HepG2 (cell line): ENCODE measurements around the gene MAPK4. TPM values are rescaled to one million over a fixed set of nuclear protein-coding genes. Genes with fewer than 3 reads are reported as not detected.

Experiments
- ATAC-seq: fragments of 200-7000 bp; cut with Tn5 transposase; 3 replicates; pipeline ENCODE4 v1.9.1; 2020; ENCODE audit warnings: mild to moderate bottlenecking, moderate library complexity
- BruUV-seq: library from RNA; stranded (reverse); fragments of 400-500 nt; replicated peaks from 2 replicates; lab custom pipeline; 2021; lab: Mats Ljungman, UMichigan
- CTCF ChIA-PET: fragments of 300-600 bp; formaldehyde crosslinking; extraction: SDS; loops from one replicate; lab custom pipeline; 2021; ENCODE audit warnings: low total read pairs, inconsistent platforms, low intra/inter-chr PET ratio; lab: Yijun Ruan, JAX
- POLR2A ChIA-PET: fragments of 350-600 bp; sonication (Branson Sonifier 250); formaldehyde crosslinking; loops from one replicate; lab custom pipeline; 2020; ENCODE audit warnings: antibody characterized with exemption, inconsistent platforms; lab: Yijun Ruan, JAX
- DNase-seq: peaks from one replicate; pipeline ENCODE4 v3.0.0-alpha.2; 2015; ENCODE audit warnings: low spot score
- FAIRE-seq: peaks from 3 replicates; lab custom pipeline; 2011; peaks lifted over from hg19 to GRCh38; lab: Jason Lieb, UNC
- H2AFZ ChIP-seq: one replicate; pipeline ENCODE4 v1.6.1; 2011; ENCODE audit warnings: low read length, inconsistent platforms
- H3K27ac ChIP-seq: fragments of 300-600 bp; 3 replicates; pipeline ENCODE4 v1.8.0; 2011; ENCODE audit warnings: mixed run types, mild to moderate bottlenecking, mixed read lengths, low read length, inconsistent platforms; ENCODE audit not compliant: insufficient read depth; ENCODE audit errors: extremely low read length
- H3K27me3 ChIP-seq, 2 experiments: fragments of 200-600 bp in 1 of 2; 2 replicates in 1 of 2; 3 replicates in 1 of 2; pipeline versions ENCODE4 v1.6.0 to v1.8.0; 2011; ENCODE audit warnings: low read length in 2 of 2, mild to moderate bottlenecking in 2 of 2, moderate library complexity in 2 of 2, inconsistent platforms in 1 of 2; ENCODE audit not compliant: insufficient read depth in 2 of 2, control insufficient read depth in 1 of 2
- H3K36me3 ChIP-seq, 2 experiments: fragments of 200-600 bp in 1 of 2; replicated peaks in 1 of 2; 2 replicates in 1 of 2; 3 replicates in 1 of 2; pipeline versions ENCODE4 v1.5.1 to v1.8.0; 2011; ENCODE audit warnings: low read length in 2 of 2, inconsistent platforms in 1 of 2; ENCODE audit not compliant: insufficient read depth in 2 of 2, control insufficient read depth in 1 of 2
- H3K4me1 ChIP-seq: 2 replicates; pipeline ENCODE4 v1.5.1; 2012; ENCODE audit warnings: low read length, inconsistent platforms; ENCODE audit not compliant: insufficient read depth
- H3K4me2 ChIP-seq: 2 replicates; pipeline ENCODE4 v1.6.0; 2011; ENCODE audit warnings: low read depth, low read length, inconsistent platforms
- H3K4me3 ChIP-seq, 3 experiments: fragments of 200-600 bp in 1 of 3; sonication (generic), shearing (Covaris generic) in 1 of 3; replicated peaks in 1 of 3; 2 replicates each; pipeline ENCODE4 v1.5.1; 2011 to 2016; ENCODE audit warnings: low read length in 3 of 3, inconsistent platforms in 2 of 3, low read depth in 2 of 3, mild to moderate bottlenecking in 2 of 3, control low read depth in 1 of 3, mixed read lengths in 1 of 3; ENCODE audit not compliant: insufficient read depth in 1 of 3
- H3K79me2 ChIP-seq: one replicate; pipeline ENCODE4 v1.6.1; 2011; ENCODE audit warnings: low read length, inconsistent platforms; ENCODE audit not compliant: insufficient read depth
- H3K9ac ChIP-seq: 2 replicates; pipeline ENCODE4 v1.6.0; 2011; ENCODE audit warnings: mild to moderate bottlenecking, low read depth, low read length, inconsistent platforms; ENCODE audit not compliant: insufficient read depth
- H3K9me3 ChIP-seq: 2 replicates; pipeline ENCODE4 v1.5.1; 2012; ENCODE audit warnings: mild to moderate bottlenecking, low read length
- H4K20me1 ChIP-seq: 2 replicates; pipeline ENCODE4 v1.6.0; 2011; ENCODE audit warnings: inconsistent platforms, mild to moderate bottlenecking, low read length, moderate library complexity; ENCODE audit not compliant: insufficient read depth
- ARNT2 ChIP-seq: sonication (generic); formaldehyde crosslinking; IDR thresholded peaks from 2 replicates; pipeline ENCODE4 v1.8.0; 2022; ENCODE audit warnings: mild to moderate bottlenecking, low read depth, missing genetic modification reagents, moderate library complexity
- FOXO1 ChIP-seq: sonication (generic); formaldehyde crosslinking; IDR thresholded peaks from 2 replicates; pipeline ENCODE4 v1.4.0; 2020; ENCODE audit warnings: missing genetic modification reagents
- PTBP1 ChIP-seq: fragments of 200-400 bp; formaldehyde crosslinking; IDR thresholded peaks from 2 replicates; pipeline ENCODE4 v1.6.1; 2018; ENCODE audit warnings: low read length, low read depth; ENCODE audit not compliant: poor library complexity, severe bottlenecking
- SCMH1 ChIP-seq: sonication (generic); formaldehyde crosslinking; IDR thresholded peaks from 2 replicates; pipeline ENCODE4 v1.9.0; 2021; ENCODE audit warnings: missing genetic modification reagents, mild to moderate bottlenecking, borderline replicate concordance
- ZBTB7A ChIP-seq: sonication (generic); formaldehyde crosslinking; IDR thresholded peaks from 2 replicates; pipeline ENCODE4 v1.8.0; 2022; ENCODE audit warnings: mild to moderate bottlenecking, missing genetic modification reagents
- ZNF142 ChIP-seq: sonication (generic); formaldehyde crosslinking; IDR thresholded peaks from 2 replicates; pipeline ENCODE4 v1.4.0; 2020; ENCODE audit warnings: missing genetic modification reagents
- ZNF326 ChIP-seq: sonication (generic); formaldehyde crosslinking; IDR thresholded peaks from 2 replicates; pipeline ENCODE4 v1.4.0; 2020; ENCODE audit warnings: missing genetic modification reagents, borderline replicate concordance
- WGBS: methylation state at CpG from one replicate; pipeline ENCODE4 v1.1.6; 2017; ENCODE audit warnings: low lambda C conversion rate; 5-methylcytosine and 5-hydroxymethylcytosine counted together
- in situ Hi-C: cut with HindIII; loops from 2 replicates; pipeline ENCODE4 v1.10.0; 2017; ENCODE audit warnings: low pct_unique_long_range_greater_than_20kb; ENCODE audit not compliant: extremely low pct_ligation_motif_present
- intact Hi-C: fragments of 100-400 bp; cut with micrococcal nuclease; formaldehyde crosslinking; loops from one replicate; pipeline ENCODE4 v1.10.0; 2022; ENCODE audit not compliant: unreplicated experiment
- polyA plus RNA-seq, 8 experiments: library from polyadenylated mRNA; depleted of rRNA in 3 of 8; stranded (reverse) in 7 of 8; unstranded in 1 of 8; fragments of >200 nt; fragmentation: Illumina TruSeq in 4 of 8; extraction: Trizol in 4 of 8; gene quantifications; 2 replicates each; pipeline versions ENCODE4 v1.2.1 to v1.2.3, GENCODE V29; 2011 to 2016; ENCODE audit warnings: low read depth in 4 of 8, missing spikeins in 1 of 8, mixed read lengths in 1 of 8; ENCODE audit not compliant: insufficient read depth in 1 of 8
- total RNA-seq, 5 experiments: library from RNA; depleted of rRNA; stranded (reverse); fragments of >200 nt; fragmentation: Illumina TruSeq; extraction: Trizol; gene quantifications; 2 replicates each; pipeline ENCODE4 v1.2.3, GENCODE V29; 2016; ENCODE audit warnings: low read depth in 1 of 5
- TF ChIP-seq, protein P1 (sequence below): sonication (generic); formaldehyde crosslinking; IDR thresholded peaks from 2 replicates; pipeline ENCODE4 v1.5.1; 2020; ENCODE audit warnings: mild to moderate bottlenecking, missing genetic modification reagents, borderline replicate concordance

The MAPK4 gene
- total and polyA plus RNA-seq, 2 of the 13 experiments (the other 11 are each of a cell fraction or from before 2014, with no cell fraction given): not detected

DNA sequence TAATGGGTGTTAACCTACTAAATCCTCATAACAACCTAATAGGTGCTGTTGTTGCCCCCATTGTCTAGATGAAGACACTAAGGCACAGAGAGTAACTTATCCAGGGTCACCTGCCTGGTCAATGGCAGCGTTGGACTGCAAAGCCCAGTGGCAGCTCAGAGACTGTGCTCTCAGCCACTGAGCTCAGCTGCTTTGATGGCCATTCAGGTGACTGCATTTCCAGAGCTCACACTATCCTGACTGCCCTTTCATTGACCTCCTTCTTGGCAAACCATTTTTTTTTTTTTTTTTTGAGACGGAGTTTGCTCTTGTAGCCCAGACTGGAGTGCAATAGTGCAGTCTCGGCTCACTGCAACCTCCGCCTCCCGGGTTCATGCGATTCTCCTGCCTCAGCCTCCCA, 115.2 kb downstream of the MAPK4 start (continued):
- no peak for TF ChIP-seq ZBTB7A (CRISPR knock-in tag)
- no peak for TF ChIP-seq ZNF326 (CRISPR knock-in tag)
- no peak for TF ChIP-seq PTBP1

DNA sequence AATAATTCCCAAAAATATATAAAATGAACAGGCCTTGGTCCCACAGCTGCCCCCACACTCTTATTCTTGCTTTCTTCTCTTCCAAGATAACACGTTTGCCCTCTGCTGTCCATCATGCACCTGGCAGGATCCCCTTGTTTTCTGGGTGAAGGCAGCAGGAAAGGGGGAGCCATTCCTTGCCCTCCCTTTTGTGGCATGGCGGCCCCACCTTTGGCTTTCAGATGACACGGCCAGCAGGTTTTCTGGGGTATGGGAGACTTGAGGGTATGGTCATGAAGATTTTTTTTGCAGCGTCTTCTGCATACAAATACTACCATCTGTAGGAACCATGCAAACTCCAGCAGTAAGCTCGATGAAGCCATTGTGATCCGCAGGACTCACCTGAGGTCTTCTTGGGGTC, 118.8 kb downstream of the MAPK4 start:
- Histone ChIP-seq H3K27me3 (no peaks in the 10 kb centered on the region; a peak in 1 of 5 replicates), H3K36me3 (no peaks in the 10 kb centered on the region), H3K9ac (no peak overlapping the region), H3K4me2 (no peak overlapping the region), H3K27ac (no peak overlapping the region), H2AFZ (no peak overlapping the region), H3K9me3 (no peaks in the 10 kb centered on the region), H3K4me1 (no peaks in the 10 kb centered on the region), H4K20me1 (no peaks in the 10 kb centered on the region), H3K79me2 (no peaks in the 10 kb centered on the region), H3K4me3 (no peak overlapping the region)
- FAIRE-seq (no peak), ATAC-seq (no peak), DNase-seq (no peak)
- ChIA-PET POLR2A (no interaction called here), CTCF (no interaction called here)
- intact Hi-C loops: no loop called here
- 47% methylated on average over 6 of the region's 6 CpGs for WGBS
- TF ChIP-seq FOXO1 (no peak), ZNF142 (no peak), SCMH1 (CRISPR knock-in tag) (no peak), ARNT2 (CRISPR knock-in tag) (no peak)
- TF ChIP-seq, protein P1, sequence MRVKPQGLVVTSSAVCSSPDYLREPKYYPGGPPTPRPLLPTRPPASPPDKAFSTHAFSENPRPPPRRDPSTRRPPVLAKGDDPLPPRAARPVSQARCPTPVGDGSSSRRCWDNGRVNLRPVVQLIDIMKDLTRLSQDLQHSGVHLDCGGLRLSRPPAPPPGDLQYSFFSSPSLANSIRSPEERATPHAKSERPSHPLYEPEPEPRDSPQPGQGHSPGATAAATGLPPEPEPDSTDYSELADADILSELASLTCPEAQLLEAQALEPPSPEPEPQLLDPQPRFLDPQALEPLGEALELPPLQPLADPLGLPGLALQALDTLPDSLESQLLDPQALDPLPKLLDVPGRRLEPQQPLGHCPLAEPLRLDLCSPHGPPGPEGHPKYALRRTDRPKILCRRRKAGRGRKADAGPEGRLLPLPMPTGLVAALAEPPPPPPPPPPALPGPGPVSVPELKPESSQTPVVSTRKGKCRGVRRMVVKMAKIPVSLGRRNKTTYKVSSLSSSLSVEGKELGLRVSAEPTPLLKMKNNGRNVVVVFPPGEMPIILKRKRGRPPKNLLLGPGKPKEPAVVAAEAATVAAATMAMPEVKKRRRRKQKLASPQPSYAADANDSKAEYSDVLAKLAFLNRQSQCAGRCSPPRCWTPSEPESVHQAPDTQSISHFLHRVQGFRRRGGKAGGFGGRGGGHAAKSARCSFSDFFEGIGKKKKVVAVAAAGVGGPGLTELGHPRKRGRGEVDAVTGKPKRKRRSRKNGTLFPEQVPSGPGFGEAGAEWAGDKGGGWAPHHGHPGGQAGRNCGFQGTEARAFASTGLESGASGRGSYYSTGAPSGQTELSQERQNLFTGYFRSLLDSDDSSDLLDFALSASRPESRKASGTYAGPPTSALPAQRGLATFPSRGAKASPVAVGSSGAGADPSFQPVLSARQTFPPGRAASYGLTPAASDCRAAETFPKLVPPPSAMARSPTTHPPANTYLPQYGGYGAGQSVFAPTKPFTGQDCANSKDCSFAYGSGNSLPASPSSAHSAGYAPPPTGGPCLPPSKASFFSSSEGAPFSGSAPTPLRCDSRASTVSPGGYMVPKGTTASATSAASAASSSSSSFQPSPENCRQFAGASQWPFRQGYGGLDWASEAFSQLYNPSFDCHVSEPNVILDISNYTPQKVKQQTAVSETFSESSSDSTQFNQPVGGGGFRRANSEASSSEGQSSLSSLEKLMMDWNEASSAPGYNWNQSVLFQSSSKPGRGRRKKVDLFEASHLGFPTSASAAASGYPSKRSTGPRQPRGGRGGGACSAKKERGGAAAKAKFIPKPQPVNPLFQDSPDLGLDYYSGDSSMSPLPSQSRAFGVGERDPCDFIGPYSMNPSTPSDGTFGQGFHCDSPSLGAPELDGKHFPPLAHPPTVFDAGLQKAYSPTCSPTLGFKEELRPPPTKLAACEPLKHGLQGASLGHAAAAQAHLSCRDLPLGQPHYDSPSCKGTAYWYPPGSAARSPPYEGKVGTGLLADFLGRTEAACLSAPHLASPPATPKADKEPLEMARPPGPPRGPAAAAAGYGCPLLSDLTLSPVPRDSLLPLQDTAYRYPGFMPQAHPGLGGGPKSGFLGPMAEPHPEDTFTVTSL: no peak
- no TSS peak for BruUV-seq
- in situ Hi-C loops: no loop called here
